Caco-2 (cell line): Measurements from ENCODE around the gene PDE4D. TPM values are rescaled to one million over a fixed set of nuclear protein-coding genes. Genes with fewer than 3 reads are reported as not detected.

ENCODE experiments used
- BruUV-seq: library from RNA; stranded (reverse); fragments of 400-500 nt; replicated peaks from 2 replicates; lab custom pipeline; 2021; lab: Mats Ljungman, UMichigan
- CTCF ChIA-PET: fragments of 300-600 bp; sonication (Branson Sonifier 250); formaldehyde crosslinking; loops from one replicate; lab custom pipeline; 2022; ENCODE audit warnings: antibody characterized with exemption; lab: Charles Lee
- POLR2A ChIA-PET: fragments of 300-600 bp; sonication (Branson Sonifier 250); formaldehyde crosslinking; loops from one replicate; lab custom pipeline; 2022; ENCODE audit warnings: antibody characterized with exemption; lab: Charles Lee
- DNase-seq, 2 experiments: peaks; one replicate each; pipeline versions ENCODE4 v3.0.0 to v3.0.0-alpha.2; 2020 to 2022
- H3K27me3 ChIP-seq: replicated peaks from 2 replicates; pipeline ENCODE4 v1.6.0; 2011; ENCODE audit warnings: low read length; ENCODE audit not compliant: control insufficient read depth, insufficient read depth
- H3K36me3 ChIP-seq: 2 replicates; pipeline ENCODE4 v1.5.1; 2011; ENCODE audit warnings: low read length; ENCODE audit not compliant: control insufficient read depth, insufficient read depth
- H3K4me1 ChIP-seq: fragments of 250-450 bp; sonication (Bioruptor Pico); 2 replicates; pipeline ENCODE4 v1.5.1; 2020; ENCODE audit warnings: mild to moderate bottlenecking
- H3K4me3 ChIP-seq: 2 replicates; pipeline ENCODE4 v1.5.1; 2011; ENCODE audit warnings: low read depth, mild to moderate bottlenecking, control low read depth, low read length
- H3K9me3 ChIP-seq: fragments of 250-450 bp; sonication (Bioruptor Pico); 2 replicates; pipeline ENCODE4 v1.5.1; 2020; ENCODE audit warnings: mild to moderate bottlenecking, moderate library complexity
- H3K27ac Mint-ChIP-seq: one replicate; pipeline ENCODE4 v1.8.0; 2022; ENCODE audit warnings: mixed read lengths; ENCODE audit not compliant: unreplicated experiment
- H3K27me3 Mint-ChIP-seq: one replicate; pipeline ENCODE4 v1.8.0; 2022; ENCODE audit warnings: mixed read lengths; ENCODE audit not compliant: insufficient read depth, unreplicated experiment
- H3K36me3 Mint-ChIP-seq: one replicate; pipeline ENCODE4 v1.8.0; 2022; ENCODE audit warnings: mild to moderate bottlenecking, mixed read lengths; ENCODE audit not compliant: insufficient read depth, unreplicated experiment
- H3K4me1 Mint-ChIP-seq: one replicate; pipeline ENCODE4 v1.8.0; 2022; ENCODE audit warnings: low read depth, mixed read lengths; ENCODE audit not compliant: unreplicated experiment
- H3K4me3 Mint-ChIP-seq: one replicate; pipeline ENCODE4 v1.8.0; 2022; ENCODE audit warnings: mild to moderate bottlenecking, moderate library complexity, mixed read lengths; ENCODE audit not compliant: unreplicated experiment
- H3K9me3 Mint-ChIP-seq: one replicate; pipeline ENCODE4 v1.8.0; 2022; ENCODE audit warnings: mixed read lengths; ENCODE audit not compliant: unreplicated experiment
- CTCF ChIP-seq, 2 experiments: fragments of 200-600 bp in 1 of 2; IDR thresholded peaks; 1 replicate in 1 of 2; 2 replicates in 1 of 2; pipeline versions ENCODE4 v1.5.1 to v1.8.0; 2011 to 2022; ENCODE audit warnings: antibody characterized with exemption in 1 of 2, control low read depth in 1 of 2, inconsistent platforms in 1 of 2, low read depth in 1 of 2, low read length in 1 of 2, mild to moderate bottlenecking in 1 of 2, moderate library complexity in 1 of 2; ENCODE audit not compliant: insufficient read depth in 1 of 2, severe bottlenecking in 1 of 2, unreplicated experiment in 1 of 2
- intact Hi-C: fragments of 100-400 bp; cut with micrococcal nuclease; formaldehyde crosslinking; loops from one replicate; pipeline ENCODE4 v1.10.0; 2022; ENCODE audit not compliant: unreplicated experiment
- total RNA-seq: library from RNA; stranded (reverse); gene quantifications from 2 replicates; pipeline ENCODE4 v1.2.3, GENCODE V29; 2022

The PDE4D gene
- total RNA-seq, 1 experiment from 2014 or later = 89.8 TPM

GRCh38 chr5:59599729-59600128 is 293.8 kb downstream of the PDE4D start:
- no TSS peak for BruUV-seq
- ChIA-PET CTCF (interaction anchor here (0.6 kb wide), 1 partner anchor 40 kb away, joined by 3 read pairs; no protein-coding TSS in a partner anchor), POLR2A (no interaction called here)
- Histone ChIP-seq H3K4me3 (no peak overlapping the region), H3K36me3 (no peaks in the 10 kb centered on the region), H3K4me1 (no peaks in the 10 kb centered on the region), H3K9me3 (no peaks in the 10 kb centered on the region), H3K27me3 (no peaks in the 10 kb centered on the region)
- no peaks in the 10 kb centered on the region for H3K36me3 Mint-ChIP-seq
- peaks cover 6% of the 10 kb centered on the region for H3K27me3 Mint-ChIP-seq
- peaks cover 11% of the 10 kb centered on the region for H3K9me3 Mint-ChIP-seq
- H3K4me3 Mint-ChIP-seq = no peak overlapping the region
- no peaks in the 10 kb centered on the region for H3K4me1 Mint-ChIP-seq
- H3K27ac Mint-ChIP-seq = no peak overlapping the region
- intact Hi-C loops = no loop called here
- TF ChIP-seq CTCF (IDR thresholded peaks at IDR 0.05; ENCODE audit: insufficient read depth in 1 of 2, low read depth in 1 of 2, low read length in 1 of 2, severe bottlenecking in 1 of 2, unreplicated experiment in 1 of 2) = no peak
- no peak for DNase-seq

- H3K36me3 ChIP-seq = no peaks in the 10 kb centered on the region
- BruUV-seq = no TSS peak
- POLR2A ChIA-PET = no interaction called here
- H3K9me3 ChIP-seq = no peaks in the 10 kb centered on the region
- CTCF ChIA-PET = no interaction called here
- H3K4me3 ChIP-seq = no peak overlapping the region
- H3K4me1 Mint-ChIP-seq = no peaks in the 10 kb centered on the region
- no peaks in the 10 kb centered on the region for H3K27me3 ChIP-seq
- peaks cover 6% of the 10 kb centered on the region for H3K27me3 Mint-ChIP-seq
- no peak for TF ChIP-seq CTCF (IDR thresholded peaks at IDR 0.05; ENCODE audit: insufficient read depth in 1 of 2, low read depth in 1 of 2, low read length in 1 of 2, severe bottlenecking in 1 of 2, unreplicated experiment in 1 of 2)
- no peaks in the 10 kb centered on the region for H3K36me3 Mint-ChIP-seq
- intact Hi-C loops = no loop called here
- no peak overlapping the region for H3K27ac Mint-ChIP-seq
- DNase-seq = no peak
- H3K9me3 Mint-ChIP-seq = peaks cover 11% of the 10 kb centered on the region
- H3K4me3 Mint-ChIP-seq = no peak overlapping the region
- H3K4me1 ChIP-seq = no peaks in the 10 kb centered on the region
Measured at GRCh38 chr5:59598547-59598874, 295.0 kb downstream of the PDE4D start.

- CTCF ChIA-PET = no interaction called here
- no peak overlapping the region for H3K4me3 ChIP-seq
- no peaks in the 10 kb centered on the region for H3K9me3 ChIP-seq
- Mint-ChIP-seq H3K4me1 (no peaks in the 10 kb centered on the region), H3K9me3 (peaks cover 11% of the 10 kb centered on the region), H3K4me3 (no peak overlapping the region), H3K27ac (no peak overlapping the region), H3K27me3 (peaks cover 4% of the 10 kb centered on the region), H3K36me3 (no peaks in the 10 kb centered on the region)
- no peaks in the 10 kb centered on the region for H3K27me3 ChIP-seq
- no peaks in the 10 kb centered on the region for H3K4me1 ChIP-seq
- intact Hi-C loops = no loop called here
- POLR2A ChIA-PET = no interaction called here
- BruUV-seq = no TSS peak
- no peak for TF ChIP-seq CTCF (IDR thresholded peaks at IDR 0.05; ENCODE audit: insufficient read depth in 1 of 2, low read depth in 1 of 2, low read length in 1 of 2, severe bottlenecking in 1 of 2, unreplicated experiment in 1 of 2)
- no peak for DNase-seq
- H3K36me3 ChIP-seq = no peaks in the 10 kb centered on the region
Measured at GRCh38 chr5:59597690-59598546, 295.6 kb downstream of the PDE4D start.
